ENCODE results near the gene ADAM12. TPM values are rescaled to one million over a fixed set of nuclear protein-coding genes. Genes with fewer than 3 reads are reported as not detected.

Gene ADAM12
- total RNA-seq, 1 experiment from 2014 or later, result 0.24 TPM

DNA sequence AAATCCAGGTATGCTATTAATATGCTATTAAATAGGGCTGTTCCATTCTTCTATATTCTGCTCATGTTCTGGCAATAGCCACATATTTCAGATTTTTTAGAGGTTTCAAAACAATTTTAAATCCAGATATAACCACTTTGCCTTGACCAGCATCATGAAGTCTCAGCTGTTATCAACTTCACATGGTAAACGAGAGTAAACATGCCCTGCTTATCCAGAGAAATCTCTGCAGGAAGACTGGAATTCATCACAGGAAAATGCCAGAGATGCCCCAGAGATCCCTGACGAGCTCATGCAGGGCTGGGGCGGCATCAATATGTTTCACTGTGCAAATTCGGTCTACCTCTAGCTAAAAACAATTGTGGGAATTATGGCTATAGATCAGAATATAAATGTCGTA is 365.4 kb downstream of the ADAM12 start:
- Histone ChIP-seq H2BK20ac (ENCODE audit: low read depth, low read length, poor library complexity, severe bottlenecking) (no peak overlapping the region), H3K9ac (ENCODE audit: extremely low read depth, insufficient read length, low read length) (no peak overlapping the region), H2BK5ac (ENCODE audit: insufficient read length, low read length) (no peak overlapping the region), H4K8ac (replicated peaks; ENCODE audit: insufficient read length, low read depth, low read length) (no peak overlapping the region), H2AK5ac (ENCODE audit: insufficient read length, low read length) (no peak overlapping the region), H2BK120ac (ENCODE audit: low read depth, low read length, poor library complexity, severe bottlenecking) (no peak overlapping the region), H3K14ac (ENCODE audit: insufficient read depth, low read length) (no peak overlapping the region), H3K4me2 (ENCODE audit: insufficient read depth, insufficient read length, low read length) (no peak overlapping the region), H3K27me3 (ENCODE audit: insufficient read depth, low read length) (no peaks in the 10 kb centered on the region; the same call in 1 of the 2 replicates), H2BK15ac (ENCODE audit: low read depth, low read length) (no peak overlapping the region), H3K23me2 (ENCODE audit: insufficient read length, low read depth, low read length, poor library complexity, severe bottlenecking) (no peaks in the 10 kb centered on the region), H3K79me1 (ENCODE audit: insufficient read depth, low read depth, low read length, poor library complexity, severe bottlenecking) (no peaks in the 10 kb centered on the region), H3K4ac (ENCODE audit: low read depth, low read length) (no peak overlapping the region), H3K18ac (ENCODE audit: insufficient read length, low read depth, low read length) (no peak overlapping the region), H4K5ac (ENCODE audit: insufficient read length, low read depth, low read length) (no peak overlapping the region), H3K27ac (ENCODE audit: insufficient read length, low read depth, low read length) (no peak overlapping the region), H2AFZ (ENCODE audit: low read length) (no peak overlapping the region), H3K4me1 (ENCODE audit: insufficient read depth, low read length) (no peaks in the 10 kb centered on the region), H4K20me1 (ENCODE audit: control insufficient read depth, insufficient read depth, insufficient read length) (no peaks in the 10 kb centered on the region), H3K79me2 (ENCODE audit: insufficient read depth, low read length) (no peaks in the 10 kb centered on the region), H4K91ac (ENCODE audit: insufficient read length, low read depth, low read length) (no peak overlapping the region), H3K9me3 (ENCODE audit: control insufficient read depth, low read depth, low read length) (no peaks in the 10 kb centered on the region), H3K23ac (ENCODE audit: insufficient read length, low read depth, low read length) (no peak overlapping the region), H3T11ph (ENCODE audit: low read length) (no peak overlapping the region), H3K56ac (ENCODE audit: insufficient read length, low read depth, low read length) (no peak overlapping the region), H2BK12ac (ENCODE audit: insufficient read length, low read depth, low read length) (no peak overlapping the region)
- WGBS (ENCODE audit: extremely low coverage, insufficient read length, low lambda C conversion rate), result no CpG with 5 or more reads among the region's 5 CpGs
- no peak overlapping the region for H3K4me3 Mint-ChIP-seq
- TF ChIP-seq, protein P1, sequence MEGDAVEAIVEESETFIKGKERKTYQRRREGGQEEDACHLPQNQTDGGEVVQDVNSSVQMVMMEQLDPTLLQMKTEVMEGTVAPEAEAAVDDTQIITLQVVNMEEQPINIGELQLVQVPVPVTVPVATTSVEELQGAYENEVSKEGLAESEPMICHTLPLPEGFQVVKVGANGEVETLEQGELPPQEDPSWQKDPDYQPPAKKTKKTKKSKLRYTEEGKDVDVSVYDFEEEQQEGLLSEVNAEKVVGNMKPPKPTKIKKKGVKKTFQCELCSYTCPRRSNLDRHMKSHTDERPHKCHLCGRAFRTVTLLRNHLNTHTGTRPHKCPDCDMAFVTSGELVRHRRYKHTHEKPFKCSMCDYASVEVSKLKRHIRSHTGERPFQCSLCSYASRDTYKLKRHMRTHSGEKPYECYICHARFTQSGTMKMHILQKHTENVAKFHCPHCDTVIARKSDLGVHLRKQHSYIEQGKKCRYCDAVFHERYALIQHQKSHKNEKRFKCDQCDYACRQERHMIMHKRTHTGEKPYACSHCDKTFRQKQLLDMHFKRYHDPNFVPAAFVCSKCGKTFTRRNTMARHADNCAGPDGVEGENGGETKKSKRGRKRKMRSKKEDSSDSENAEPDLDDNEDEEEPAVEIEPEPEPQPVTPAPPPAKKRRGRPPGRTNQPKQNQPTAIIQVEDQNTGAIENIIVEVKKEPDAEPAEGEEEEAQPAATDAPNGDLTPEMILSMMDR (conservative IDR thresholded peaks at IDR 0.05), result no peak
- H3K36me3 Mint-ChIP-seq (ENCODE audit: insufficient read depth in 1 of 3, low read depth in 3 of 3), result peaks cover 0 to 6% (median 4%) of the 10 kb centered on the region in 3 experiments; a peak in 3 of 7 replicates
- peaks cover 8% of the 10 kb centered on the region in 2 experiments; a peak in 4 of 5 replicates for H3K9me3 Mint-ChIP-seq
- H3K27ac Mint-ChIP-seq, result no peak overlapping the region
- DNase-seq, result no peak
- peaks cover 4% of the 10 kb centered on the region for H3K27me3 Mint-ChIP-seq (ENCODE audit: low read depth)
- H3K4me1 Mint-ChIP-seq, result no peaks in the 10 kb centered on the region

All from H9 (cell line).